ENCODE measurements around the gene SYNPO.

Gene SYNPO, protein sequence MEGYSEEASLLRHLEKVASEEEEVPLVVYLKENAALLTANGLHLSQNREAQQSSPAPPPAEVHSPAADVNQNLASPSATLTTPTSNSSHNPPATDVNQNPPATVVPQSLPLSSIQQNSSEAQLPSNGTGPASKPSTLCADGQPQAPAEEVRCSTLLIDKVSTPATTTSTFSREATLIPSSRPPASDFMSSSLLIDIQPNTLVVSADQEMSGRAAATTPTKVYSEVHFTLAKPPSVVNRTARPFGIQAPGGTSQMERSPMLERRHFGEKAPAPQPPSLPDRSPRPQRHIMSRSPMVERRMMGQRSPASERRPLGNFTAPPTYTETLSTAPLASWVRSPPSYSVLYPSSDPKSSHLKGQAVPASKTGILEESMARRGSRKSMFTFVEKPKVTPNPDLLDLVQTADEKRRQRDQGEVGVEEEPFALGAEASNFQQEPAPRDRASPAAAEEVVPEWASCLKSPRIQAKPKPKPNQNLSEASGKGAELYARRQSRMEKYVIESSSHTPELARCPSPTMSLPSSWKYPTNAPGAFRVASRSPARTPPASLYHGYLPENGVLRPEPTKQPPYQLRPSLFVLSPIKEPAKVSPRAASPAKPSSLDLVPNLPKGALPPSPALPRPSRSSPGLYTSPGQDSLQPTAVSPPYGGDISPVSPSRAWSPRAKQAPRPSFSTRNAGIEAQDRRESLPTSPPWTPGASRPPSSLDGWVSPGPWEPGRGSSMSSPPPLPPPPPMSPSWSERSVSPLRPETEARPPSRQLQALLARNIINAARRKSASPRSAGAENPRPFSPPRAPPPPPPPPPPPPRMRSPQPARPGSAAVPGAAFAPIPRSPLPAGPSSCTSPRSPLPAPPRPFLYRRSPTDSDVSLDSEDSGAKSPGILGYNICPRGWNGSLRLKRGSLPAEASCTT

GRCh38 chr5:150640311-150641005 lies at the start of gene SYNPO:
Gene SYNPO, plus strand, starts transcription at chr5:150640660. Its CDS starts 7,616 bp downstream, at chr5:150648276.
- peak; percentile 89 for DNase-seq (ENCODE audit: low spot score)

GRCh38 chr5:150590979-150591695 lies 49.3 kb upstream of the SYNPO start:
- no peak for DNase-seq (ENCODE audit: low spot score)

- DNase-seq (ENCODE audit: low spot score) = no peak
Observed at GRCh38 chr5:150593593-150593992, 46.9 kb upstream of the SYNPO start.

GRCh38 chr5:150593996-150594395 lies 46.5 kb upstream of the SYNPO start:
- DNase-seq (ENCODE audit: low spot score) = no peak

DNA sequence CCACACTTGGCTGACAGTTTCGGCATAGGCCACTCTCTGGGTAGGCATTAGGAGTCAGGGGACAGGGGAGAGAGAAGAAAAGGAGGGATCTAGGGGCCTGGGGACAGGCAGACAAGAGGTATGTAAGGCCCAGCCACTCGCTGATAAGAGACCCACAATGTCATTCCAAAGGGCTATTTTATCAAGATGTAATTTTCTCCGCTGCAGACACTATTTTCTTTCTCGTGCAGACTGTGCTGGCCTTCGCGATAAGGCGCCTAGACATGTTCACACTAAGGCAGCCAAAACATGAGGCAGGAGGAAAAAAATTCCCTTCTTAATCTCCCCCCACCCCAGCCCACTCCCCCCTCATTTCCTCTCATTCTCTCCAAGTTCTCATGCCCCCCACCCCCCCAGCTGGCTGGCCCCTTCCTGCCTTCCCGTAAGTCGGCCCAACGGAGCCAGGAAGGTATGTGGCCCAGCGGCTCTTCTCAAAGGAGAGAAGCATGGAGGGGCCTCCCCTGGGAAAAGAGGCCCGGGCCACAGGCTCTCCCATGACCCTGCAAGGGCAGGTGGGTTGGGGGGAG lies 44.9 kb upstream of the SYNPO start:
- DNase-seq (ENCODE audit: low spot score) = no peak

GRCh38 chr5:150596313-150596712 lies 44.1 kb upstream of the SYNPO start:
- no peak for DNase-seq (ENCODE audit: low spot score)

DNA sequence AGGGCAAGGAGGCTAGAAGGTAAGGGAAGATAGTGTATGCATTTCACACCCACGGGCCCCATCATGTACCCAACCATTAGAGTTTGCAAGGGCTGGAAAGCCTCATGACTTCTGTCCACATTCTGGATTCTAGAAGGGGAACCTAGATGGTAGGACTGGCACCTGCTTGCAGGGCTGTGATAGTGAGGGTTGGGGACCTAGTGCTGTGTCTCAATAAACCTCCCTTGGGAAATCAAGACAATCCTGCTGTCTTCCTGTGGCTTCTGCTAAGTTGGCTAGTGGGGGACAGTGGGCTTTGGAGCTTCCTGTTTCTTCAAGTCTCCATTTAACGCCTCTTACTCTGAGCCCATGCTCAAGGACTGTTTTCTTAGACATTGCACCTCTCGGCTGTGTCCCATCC lies 43.6 kb upstream of the SYNPO start:
- no peak for DNase-seq (ENCODE audit: low spot score)

DNA sequence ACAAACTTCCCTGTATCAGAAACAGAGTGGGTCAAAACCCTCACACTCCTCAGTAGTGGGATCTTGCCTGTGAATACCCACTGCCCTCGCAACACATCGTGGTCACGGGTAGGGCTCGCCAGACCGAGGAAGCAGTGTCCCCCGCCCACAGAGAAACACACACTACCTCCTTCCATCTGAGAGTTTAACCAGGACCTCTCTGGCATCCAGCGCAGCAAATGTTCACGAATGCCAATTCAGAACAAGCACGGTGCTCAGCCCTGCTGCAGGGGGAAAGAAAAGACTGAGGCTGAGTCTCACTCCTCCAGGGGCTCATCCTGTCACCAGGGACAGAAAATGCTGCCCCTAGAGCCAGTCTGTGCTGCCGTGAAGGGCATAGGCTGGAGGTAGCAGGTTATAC lies 42.5 kb upstream of the SYNPO start:
- no peak for DNase-seq (ENCODE audit: low spot score)

- DNase-seq (ENCODE audit: low spot score) = no peak
Observed at GRCh38 chr5:150598821-150599273, 41.6 kb upstream of the SYNPO start.

- DNase-seq (ENCODE audit: low spot score) = no peak
Observed at GRCh38 chr5:150599281-150599680, 41.2 kb upstream of the SYNPO start.

DNA sequence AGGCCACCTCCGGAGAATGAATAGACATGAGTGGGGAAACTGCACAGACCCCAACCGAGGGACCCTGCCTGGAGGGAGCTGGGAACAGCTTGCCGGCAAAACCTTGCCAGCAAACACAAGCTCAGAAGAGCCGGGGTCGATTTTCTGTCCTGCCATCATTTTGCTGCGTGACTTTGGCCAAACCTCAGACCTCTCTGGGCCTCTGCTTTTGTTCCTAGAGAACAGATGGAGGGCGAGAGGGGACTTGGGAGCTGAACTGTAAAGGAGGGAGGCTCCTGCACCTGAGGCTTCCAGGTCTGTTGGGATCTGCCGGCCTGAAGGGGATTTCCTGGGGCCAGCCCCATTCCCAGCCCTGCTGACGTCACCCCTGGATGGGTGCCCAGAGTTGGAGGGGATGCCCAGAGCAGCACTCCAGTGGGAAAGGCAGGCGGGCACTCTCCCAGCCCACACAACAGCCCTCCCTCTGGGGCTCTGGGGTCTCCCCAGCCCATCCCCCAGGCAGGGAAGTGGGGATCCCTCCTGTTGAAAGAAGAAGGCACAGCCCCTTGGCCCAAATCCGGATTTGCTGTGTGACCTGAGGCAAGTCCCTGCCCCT lies 40.4 kb upstream of the SYNPO start:
- peak; percentile 82 for DNase-seq (ENCODE audit: low spot score)

GRCh38 chr5:150600616-150601490 lies 39.6 kb upstream of the SYNPO start:
- no peak for DNase-seq (ENCODE audit: low spot score)

DNA sequence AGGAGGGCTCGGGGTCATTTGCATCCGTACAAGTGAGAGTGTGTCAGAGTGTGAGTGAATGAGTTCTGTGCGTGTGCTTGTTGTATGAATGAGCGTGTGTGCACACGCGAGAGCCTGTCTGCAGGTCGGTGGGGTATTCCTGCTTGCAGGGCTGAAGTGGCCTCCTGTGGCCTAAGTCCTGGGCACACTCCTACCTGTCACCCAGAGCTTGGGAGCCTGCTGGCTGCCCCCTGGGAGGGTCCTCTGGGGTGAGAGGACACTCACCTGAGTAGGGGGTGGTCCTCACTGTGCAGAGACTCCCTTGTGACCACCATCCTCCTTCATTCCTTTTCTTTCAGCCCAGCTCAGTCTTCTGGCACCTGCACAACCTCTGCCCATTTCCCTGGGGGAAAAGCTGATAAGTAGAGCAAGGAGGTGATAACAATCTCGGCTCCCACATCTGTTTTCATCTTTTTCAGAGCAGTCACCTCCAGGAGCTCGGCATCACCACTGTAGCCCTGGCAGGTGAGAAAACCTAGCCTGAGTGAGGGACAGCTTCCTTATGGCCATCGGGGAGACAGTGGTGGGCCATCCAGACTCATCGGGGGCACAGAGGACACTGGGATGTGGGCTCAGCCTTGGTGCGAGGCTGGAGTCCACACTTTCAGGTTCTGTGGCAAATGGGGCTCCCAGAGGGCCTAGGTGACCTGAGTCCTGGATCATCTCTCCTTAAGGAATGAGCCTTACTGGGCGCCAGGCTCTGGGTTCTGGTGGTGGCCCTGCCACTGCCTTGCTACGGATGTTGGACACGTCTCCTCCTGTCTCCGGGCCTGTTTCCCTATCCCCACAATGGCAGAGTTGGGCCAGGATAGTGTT lies 38.7 kb upstream of the SYNPO start:
- DNase-seq (ENCODE audit: low spot score) = no peak

GRCh38 chr5:150603052-150603451 lies 37.4 kb upstream of the SYNPO start:
- no peak for DNase-seq (ENCODE audit: low spot score)

GRCh38 chr5:150603491-150603890 lies 37.0 kb upstream of the SYNPO start:
- no peak for DNase-seq (ENCODE audit: low spot score)

DNA sequence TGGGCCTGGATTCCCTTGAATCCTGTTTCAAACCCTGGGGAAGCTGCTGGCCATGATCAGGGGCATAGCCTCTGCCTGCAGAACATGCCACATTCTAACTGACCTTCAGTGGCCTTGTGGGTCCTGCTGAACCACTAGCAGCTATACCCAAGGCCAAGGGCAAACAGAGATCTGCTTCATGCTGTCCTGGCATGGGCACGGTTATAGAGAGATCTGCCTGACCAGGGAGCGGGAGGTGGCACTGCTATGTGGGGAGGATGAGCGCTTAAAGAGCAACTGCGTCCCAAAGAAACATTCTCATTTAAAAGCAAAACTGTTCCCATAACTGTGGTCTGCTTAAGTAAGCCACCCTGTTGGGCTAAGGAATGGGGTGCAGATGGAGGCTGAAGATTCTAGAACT lies 36.5 kb upstream of the SYNPO start:
- DNase-seq (ENCODE audit: low spot score) = no peak

- DNase-seq (ENCODE audit: low spot score) = no peak
Observed at GRCh38 chr5:150604894-150605440, 35.5 kb upstream of the SYNPO start.

- DNase-seq (ENCODE audit: low spot score) = no peak
Observed at GRCh38 chr5:150605546-150605945, 34.9 kb upstream of the SYNPO start.

GRCh38 chr5:150606476-150606875 lies 34.0 kb upstream of the SYNPO start:
- DNase-seq (ENCODE audit: low spot score) = no peak
